ENCODE data around the gene SLC30A5. TPM values are rescaled to one million over a fixed set of nuclear protein-coding genes. Genes with fewer than 3 reads are reported as not detected.

SLC30A5 gene
- total and polyA plus RNA-seq, 9 of the 15 experiments (the other 6 are each of a cell fraction or from before 2014, with no cell fraction given), result 22.9 to 86.8 (median 62.5) TPM

- TF ChIP-seq ZBTB40 (IDR thresholded peaks at IDR 0.05), result no peak
- no peak for TF ChIP-seq ZBTB40 (CRISPR knock-in tag; IDR thresholded peaks at IDR 0.05)
- peak; percentile 72; the same call in 1 of the 2 replicates for TF ChIP-seq ZNF395 (CRISPR knock-in tag; IDR thresholded peaks at IDR 0.05)
- peak; percentile 83 for TF ChIP-seq NFRKB (IDR thresholded peaks at IDR 0.05; ENCODE audit: low read depth)
- TF ChIP-seq DMBX1 (CRISPR knock-in tag; IDR thresholded peaks at IDR 0.05; ENCODE audit: borderline replicate concordance), result peak; percentile 45
These were observed 47.3 kb upstream of the SLC30A5 start (continued) for GRCh38 chr5:69046375-69046957.
